Hematopoietic multipotent progenitor cell treated with erythropoietin and hydrocortisone succinate and interleukin-3 and kit ligand, for 4 days (in vitro differentiated cells): ENCODE measurements around the gene PSEN2.
"Not testable (repeated sequence)": the region's sequence is repeated elsewhere in the genome, so short reads cannot be mapped to it uniquely, and the experiment has no call there.

Experiments
- DNase-seq: peaks from one replicate; pipeline ENCODE4 v3.0.0-alpha.2; 2015

Gene PSEN2

GRCh38 chr1:226870401-226871279 lies at the start of gene PSEN2:
TSS of gene PSEN2 (plus strand) at chr1:226870616. CDS start at chr1:226881908, 11,292 bp downstream.
- DNase-seq: peak; percentile 79

DNA sequence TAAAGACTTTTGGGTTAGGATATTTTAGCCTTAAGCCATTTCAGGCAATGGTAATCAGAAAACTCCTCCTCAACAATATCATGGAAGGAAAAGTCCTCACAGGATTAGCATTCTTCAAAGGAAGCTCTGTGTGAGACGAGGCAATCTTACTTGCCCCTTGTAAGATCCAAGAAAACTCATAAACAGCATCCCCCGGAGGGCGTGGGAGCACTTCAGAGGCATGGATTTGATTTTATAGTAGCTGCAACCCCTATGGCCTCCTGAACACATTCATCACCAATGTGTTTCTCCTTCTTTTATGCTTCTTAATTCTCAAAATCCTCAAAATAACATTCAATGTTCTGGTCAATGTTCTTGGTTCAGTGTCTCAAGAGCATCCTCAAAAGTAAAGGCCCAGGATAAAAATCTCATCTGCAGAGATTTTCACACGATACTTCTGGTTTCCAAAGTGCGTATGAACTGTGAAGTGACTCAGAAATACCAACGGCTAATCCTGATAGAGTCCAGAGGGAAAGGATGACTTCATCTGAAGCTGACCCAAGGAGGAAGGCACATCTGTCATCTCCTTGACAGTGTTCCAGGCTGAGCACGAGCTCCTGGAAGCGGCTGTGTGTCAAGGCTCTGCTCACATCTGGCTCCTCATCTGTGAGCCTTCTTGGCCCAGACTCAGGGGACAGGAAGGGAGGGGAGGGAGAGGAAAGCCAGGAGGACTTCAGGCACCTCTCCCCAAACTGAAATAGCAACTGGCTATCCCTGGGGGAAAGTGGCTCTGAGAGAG lies 49.3 kb upstream of the PSEN2 start:
- DNase-seq: no peak

GRCh38 chr1:226821719-226822085 lies 48.7 kb upstream of the PSEN2 start:
- DNase-seq: no peak

- DNase-seq: peak; percentile 49
Measured at GRCh38 chr1:226823643-226824042, 46.8 kb upstream of the PSEN2 start.

DNA sequence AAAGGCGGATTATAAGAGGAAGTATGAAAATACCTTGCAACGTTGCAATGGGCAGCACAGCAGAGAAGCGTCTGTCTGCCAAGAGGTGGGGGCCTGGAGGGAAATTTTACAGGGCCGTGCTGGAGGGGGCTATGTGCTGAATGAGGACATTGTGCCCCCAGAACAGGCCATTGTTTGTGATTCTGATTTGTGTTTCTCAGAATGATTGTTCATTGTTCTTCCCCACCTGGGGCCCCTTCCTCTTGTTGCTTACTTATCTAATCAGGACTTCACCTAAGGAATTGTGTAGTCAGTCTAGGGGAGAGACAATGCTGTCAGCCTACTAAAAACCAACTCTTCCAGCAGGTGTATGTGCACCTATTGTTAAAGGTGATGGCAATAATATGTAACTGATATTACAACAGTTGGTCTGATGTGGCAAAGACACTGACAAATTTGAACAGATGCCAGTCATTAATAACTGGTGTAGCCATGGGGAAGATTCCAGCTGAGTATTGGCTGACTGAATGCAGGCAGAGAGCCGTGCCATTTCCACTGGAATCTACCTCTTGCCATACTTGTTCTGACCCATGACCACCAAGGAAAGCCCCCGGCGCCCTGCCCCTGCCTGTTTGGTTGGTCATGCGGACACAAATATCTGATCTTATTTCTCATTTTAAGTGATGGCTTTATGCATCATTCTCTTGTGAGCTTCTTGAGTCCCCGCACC lies 45.2 kb upstream of the PSEN2 start:
- no peak for DNase-seq

DNA sequence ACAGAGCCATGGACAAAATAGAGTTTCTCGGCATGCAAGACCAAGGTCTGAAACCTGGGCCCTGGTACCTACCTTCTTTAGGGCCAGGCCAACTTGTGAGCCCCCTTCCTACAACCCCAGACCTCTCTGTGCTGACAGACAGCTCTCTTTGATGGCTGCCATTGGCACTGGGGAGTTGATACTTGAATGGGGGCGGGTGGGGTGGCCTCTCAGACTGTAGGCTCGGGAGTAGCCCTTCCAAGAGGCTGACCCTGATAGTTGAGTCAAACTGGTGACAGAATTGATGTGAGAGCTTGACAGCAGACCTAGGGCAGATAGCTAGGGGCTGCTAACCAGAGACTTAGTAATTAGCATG lies 44.7 kb upstream of the PSEN2 start:
- DNase-seq: no peak

DNA sequence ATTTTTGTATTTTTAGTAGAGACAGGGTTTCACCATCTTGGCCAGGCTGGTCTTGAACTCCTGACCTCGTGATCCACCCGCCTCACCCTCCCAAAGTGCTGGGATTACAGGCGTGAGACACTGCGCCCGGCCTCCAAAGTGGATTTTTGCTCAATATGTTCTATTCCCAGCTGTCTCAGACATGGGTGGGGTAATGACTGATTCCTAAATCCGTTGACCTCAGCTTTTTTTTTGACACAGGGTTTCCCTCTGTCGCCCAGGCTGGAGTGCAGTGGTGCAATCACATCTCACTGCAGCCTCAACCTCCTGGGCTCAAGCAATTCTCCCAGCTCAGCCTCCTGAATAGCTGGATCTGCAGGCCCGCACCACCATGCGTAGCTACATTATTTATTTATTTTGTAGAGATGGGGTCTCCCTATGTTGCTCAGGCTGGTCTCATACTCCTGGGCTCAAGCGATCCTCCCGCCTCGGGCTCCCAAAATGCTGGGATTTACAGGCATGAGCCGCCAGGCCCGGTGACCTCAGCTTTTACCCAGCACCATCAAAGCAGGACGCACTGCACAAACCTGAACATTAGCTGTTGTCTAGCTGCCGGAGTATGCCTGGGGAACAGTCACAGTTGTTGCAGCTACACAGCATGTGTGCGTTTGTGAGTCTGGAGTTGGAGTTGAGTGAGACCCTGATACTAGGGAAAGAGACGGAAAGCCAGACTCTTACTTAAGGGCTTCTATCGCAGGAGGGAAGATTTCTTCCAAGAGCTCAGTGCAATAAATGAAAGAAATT lies 43.7 kb upstream of the PSEN2 start:
- DNase-seq: no peak

DNA sequence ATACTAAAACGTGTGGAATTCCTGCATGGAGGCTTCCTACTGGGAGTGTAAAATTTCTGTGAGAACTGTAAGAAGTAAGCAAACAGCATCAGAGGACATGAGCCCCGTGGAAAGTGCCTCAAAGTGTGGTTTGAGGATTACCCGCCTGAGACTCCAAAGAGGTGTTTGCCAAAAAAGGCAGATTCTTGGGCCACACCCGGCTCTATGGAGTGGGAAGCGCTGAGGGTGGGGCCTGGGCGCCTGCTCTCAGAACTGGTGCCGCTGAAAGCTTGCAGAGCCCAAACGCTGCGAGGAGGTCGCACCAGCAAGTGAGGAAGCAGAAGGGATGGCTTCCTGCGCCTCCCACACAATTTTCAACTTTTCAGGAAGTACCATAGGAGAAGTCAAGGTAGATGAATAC lies 43.0 kb upstream of the PSEN2 start:
- DNase-seq: peak; percentile 64

- peak; percentile 98 for DNase-seq
Measured at GRCh38 chr1:226827968-226828513, 42.4 kb upstream of the PSEN2 start.

GRCh38 chr1:226829105-226829504 lies 41.3 kb upstream of the PSEN2 start:
- no peak for DNase-seq

- no peak for DNase-seq
Measured at GRCh38 chr1:226831953-226832352, 38.5 kb upstream of the PSEN2 start.

DNA sequence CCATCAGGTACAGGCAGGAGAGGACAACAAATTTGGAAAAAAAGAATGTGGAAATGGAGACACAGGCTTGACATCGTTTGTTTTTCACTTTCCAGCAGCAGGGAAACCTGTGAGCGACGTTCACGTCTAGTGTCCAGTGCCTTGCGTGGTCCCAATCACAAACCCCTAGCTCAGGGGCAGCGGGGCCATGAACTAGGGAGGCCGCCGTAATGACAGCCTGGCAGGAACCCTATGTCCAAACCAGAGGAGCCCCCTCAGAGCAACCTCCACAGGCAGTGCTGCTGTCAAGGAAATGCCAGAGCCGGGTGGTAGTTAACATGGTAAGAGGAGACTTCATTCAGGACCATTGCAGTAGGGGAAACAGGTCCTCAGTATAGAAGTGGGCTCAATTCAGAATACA lies 37.8 kb upstream of the PSEN2 start:
- no peak for DNase-seq

DNA sequence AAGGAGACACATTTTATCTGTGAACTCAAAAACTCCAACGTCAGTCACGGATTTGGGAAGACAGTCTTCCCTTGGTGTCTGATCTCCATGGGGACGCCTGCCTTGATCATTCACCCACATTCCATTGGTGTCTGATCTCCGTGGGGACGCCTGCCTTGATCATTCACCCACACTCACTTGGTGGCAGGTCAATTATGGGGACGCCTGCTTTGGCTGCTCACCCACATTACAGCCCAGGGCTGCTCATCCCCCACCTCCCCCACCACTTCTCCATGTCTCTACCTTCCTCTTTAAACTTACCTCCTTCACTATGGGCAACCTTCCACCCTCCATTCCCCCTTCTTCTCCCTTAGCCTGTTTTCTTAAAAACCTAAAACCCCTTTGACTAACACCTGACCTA lies 36.2 kb upstream of the PSEN2 start:
- DNase-seq: not testable (repeated sequence)

GRCh38 chr1:226835396-226835795 lies 35.0 kb upstream of the PSEN2 start:
- not testable (repeated sequence) for DNase-seq

GRCh38 chr1:226837966-226838365 lies 32.5 kb upstream of the PSEN2 start:
- DNase-seq: not testable (repeated sequence)

DNA sequence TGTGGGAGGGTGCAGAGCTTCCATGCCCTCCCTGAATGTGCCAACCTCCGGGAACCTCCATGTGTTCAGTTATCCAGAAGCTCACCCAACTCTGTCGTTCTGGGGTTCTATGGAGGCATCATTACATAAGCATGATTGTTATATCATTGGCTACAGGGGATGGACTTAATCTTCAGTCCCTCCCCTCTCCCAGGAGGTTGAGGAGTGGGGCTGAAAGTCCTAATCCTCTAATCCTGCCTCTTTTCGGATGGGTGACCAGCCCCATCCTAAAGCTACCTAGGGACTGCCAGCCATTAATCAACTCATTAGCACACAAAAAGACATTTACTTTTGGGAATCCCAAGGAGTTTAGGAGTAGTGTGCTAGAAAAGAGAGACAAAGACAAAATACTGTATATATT lies 32.0 kb upstream of the PSEN2 start:
- no peak for DNase-seq

DNA sequence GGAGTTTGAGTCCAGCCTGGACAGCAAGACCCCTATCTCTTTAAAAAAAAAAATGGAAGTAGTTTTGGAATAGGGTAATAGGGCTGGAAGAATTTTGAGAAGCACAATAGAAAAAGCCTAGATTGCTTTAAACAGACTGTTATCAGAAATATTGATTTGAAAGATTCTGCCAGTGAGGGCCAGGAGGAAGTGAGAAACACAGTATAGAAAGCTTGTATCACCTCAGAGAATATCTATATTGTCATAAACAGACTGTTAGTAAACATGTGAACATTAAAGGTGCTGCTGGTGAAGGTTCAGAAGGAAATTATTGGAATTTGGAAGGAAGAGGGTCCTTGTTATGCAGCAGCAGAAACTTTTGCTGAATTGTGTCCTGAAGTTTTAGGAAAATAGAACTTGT lies 24.8 kb upstream of the PSEN2 start:
- DNase-seq: no peak

DNA sequence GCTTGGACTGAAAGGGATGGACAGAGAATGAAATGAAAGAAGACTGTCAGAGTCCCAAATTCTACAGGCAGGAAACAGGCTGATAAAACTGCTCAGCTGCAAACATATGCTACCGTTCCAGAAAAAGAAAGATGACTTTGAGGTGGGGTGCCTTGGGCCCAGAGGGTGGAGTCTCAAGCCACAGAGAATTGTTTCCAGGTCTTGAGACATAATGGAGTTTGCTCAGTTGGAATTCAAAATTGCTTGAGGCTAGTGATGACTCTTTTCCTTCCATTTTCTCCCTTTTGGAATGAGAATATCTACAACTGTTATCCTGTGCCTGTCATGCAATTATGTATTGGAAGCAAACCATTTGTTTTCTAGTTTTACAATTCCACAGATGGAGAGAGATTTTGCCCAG lies 23.6 kb upstream of the PSEN2 start:
- DNase-seq: no peak

DNA sequence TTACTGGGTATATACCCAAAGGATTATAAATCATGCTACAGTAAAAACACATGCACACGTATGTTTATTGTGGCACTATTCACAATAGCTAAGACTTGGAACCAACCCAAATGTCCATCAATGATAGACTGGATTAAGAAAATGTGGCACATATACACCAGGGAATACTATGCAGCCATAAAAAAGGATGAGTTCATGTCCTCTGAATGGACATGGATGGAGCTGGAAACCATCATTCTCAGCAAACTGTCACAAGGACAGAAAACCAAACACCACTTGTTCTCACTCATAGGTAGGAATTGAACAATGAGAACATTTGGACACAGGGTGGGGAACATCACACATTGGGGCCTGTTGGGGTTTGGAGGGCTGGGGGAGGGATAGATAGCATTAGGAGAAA lies 15.9 kb upstream of the PSEN2 start:
- not testable (repeated sequence) for DNase-seq

DNA sequence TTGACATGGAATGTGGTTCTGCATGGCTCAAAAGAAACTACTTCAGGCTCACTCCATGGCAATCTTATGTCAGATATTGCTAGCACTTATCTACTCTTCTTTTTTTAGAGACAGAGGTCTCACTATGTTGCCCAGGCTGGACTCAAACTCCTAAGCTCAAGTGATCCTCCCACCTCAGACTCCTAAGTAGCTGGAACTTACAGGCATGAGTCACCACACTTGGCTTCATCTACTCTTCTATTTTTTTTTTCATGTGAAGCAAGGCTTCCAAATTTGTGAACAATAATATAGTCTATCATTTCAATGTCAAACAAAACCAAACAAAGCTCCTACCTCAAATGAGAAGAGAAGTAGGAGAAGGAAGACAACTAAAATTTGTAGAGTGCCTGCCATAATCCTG lies 7.5 kb upstream of the PSEN2 start:
- no peak for DNase-seq

DNA sequence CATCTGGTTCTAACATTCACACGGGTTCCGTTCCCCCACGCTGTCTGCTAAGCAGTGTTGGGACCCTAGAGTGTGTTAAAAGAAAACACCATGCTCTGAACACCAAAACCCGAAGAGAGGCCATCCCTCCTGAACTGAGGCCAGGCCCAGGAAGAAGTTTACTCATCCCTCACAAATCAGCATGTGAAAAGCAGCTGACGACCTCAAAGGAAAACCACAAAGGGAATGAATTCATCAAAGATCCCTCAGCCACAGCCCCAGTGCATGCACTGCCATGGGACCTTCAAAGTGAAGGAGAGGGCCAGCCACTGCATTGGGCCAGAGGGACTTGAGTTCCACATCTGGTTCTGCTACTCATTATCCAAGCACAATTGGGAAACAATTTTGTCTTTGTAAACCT lies 7.0 kb upstream of the PSEN2 start:
- no peak for DNase-seq

DNA sequence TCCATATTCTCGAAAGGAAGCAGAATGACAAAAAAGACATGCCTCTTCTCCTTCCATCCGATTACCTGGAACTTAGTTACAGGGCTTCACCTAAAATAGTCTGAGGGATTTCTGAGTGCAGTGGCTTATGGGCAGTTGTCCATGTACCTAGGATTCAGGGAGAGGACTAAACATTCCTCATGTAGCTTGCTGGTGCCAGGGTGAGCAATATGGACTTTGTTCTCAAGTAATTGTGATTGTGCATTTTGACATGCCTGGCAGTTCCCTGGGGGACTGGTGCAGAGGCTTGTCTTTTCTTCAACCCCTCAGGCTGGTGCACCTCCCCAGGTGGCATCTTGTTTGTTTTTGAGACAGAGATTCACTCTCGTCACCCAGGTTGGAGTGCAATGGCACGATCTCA lies 6.1 kb upstream of the PSEN2 start:
- DNase-seq: no peak

GRCh38 chr1:226865590-226865989 lies 4.8 kb upstream of the PSEN2 start:
- DNase-seq: no peak
